Esophagus squamous epithelium (tissue), 4 donors: ENCODE measurements around the gene LMAN2L.

Experiments used
- POLR2A ChIP-seq, 4 donors: fragments of 450-650 bp; IDR thresholded peaks; one replicate each; pipeline ENCODE4 v1.6.1; 2017; ENCODE audit warnings: antibody characterized with exemption in 4 of 4, mild to moderate bottlenecking in 4 of 4, moderate library complexity in 3 of 4
- TF ChIP-seq, protein P1 (sequence below), 6 experiments: fragments of 450-650 bp in 4 of 6; fragments of 200-600 bp in 2 of 6; sonication (generic) in 2 of 6; IDR thresholded peaks; one replicate each; pipeline ENCODE4 v1.5.1; 2016 to 2019; ENCODE audit warnings: antibody characterized with exemption in 6 of 6, mild to moderate bottlenecking in 4 of 6, moderate library complexity in 4 of 6

- TF ChIP-seq, protein P1, sequence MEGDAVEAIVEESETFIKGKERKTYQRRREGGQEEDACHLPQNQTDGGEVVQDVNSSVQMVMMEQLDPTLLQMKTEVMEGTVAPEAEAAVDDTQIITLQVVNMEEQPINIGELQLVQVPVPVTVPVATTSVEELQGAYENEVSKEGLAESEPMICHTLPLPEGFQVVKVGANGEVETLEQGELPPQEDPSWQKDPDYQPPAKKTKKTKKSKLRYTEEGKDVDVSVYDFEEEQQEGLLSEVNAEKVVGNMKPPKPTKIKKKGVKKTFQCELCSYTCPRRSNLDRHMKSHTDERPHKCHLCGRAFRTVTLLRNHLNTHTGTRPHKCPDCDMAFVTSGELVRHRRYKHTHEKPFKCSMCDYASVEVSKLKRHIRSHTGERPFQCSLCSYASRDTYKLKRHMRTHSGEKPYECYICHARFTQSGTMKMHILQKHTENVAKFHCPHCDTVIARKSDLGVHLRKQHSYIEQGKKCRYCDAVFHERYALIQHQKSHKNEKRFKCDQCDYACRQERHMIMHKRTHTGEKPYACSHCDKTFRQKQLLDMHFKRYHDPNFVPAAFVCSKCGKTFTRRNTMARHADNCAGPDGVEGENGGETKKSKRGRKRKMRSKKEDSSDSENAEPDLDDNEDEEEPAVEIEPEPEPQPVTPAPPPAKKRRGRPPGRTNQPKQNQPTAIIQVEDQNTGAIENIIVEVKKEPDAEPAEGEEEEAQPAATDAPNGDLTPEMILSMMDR (IDR thresholded peaks at IDR 0.05), result no peak
- TF ChIP-seq POLR2A (IDR thresholded peaks at IDR 0.05), result no peak
These were observed 30.8 kb upstream of the LMAN2L start for GRCh38 chr2:96770442-96771202.
